ENCODE measurements around the gene EXOSC10. TPM values are rescaled to one million over a fixed set of nuclear protein-coding genes. Genes with fewer than 3 reads are reported as not detected.
"Not testable (repeated sequence)": the region's sequence is repeated elsewhere in the genome, so short reads cannot be mapped to it uniquely, and the experiment has no call there.

The EXOSC10 gene
- total RNA-seq, 1 experiment from 2014 or later = 50.8 TPM

DNA sequence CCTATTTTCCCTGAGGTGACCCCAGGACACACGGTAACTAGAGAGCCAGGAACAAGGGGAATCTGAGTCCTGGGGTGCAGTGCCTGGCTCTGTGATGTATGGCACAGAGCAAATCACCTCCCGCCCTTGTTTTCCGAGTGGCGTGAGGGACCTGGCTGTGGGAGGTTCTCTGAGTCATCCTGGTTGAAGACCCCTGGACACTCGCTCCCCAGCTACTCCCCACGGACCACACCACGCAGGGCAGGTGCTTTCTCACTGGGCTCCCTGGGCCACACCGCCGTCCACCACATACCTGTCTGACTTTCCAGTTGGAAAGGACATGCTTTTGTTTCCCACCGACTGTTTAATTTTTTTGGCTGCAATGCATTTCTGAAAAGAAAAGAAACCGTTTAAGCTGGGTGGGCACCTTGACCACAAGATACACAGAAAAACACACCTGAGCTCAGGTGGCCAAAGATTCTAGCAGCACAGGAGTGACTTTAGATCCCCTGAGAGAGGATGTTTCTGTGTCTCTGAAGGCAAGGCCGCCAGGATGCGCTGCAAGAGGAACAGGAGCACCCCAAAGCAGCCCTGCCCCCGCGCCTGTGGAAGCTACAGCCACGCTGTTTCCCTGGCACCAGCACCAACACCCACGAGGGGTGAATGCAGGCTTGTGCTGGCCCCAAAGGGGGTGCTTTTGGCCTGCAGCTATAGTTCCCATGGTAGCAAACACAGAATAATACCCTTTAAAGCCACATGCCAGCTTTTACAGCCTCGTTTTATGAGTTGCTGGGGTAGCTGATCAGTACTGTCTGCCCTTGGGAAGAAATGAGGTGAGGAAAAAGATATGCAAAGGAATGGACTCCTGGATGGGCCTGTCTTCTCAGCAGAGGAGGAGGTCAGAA is 31.7 kb downstream of the EXOSC10 start:
- CTCF ChIA-PET = no interaction called here
- BruUV-seq (replicated peaks) = no TSS peak
- Mint-ChIP-seq H3K9me3 (ENCODE audit: low read depth, unreplicated experiment) (no peaks in the 10 kb centered on the region), H3K4me3 (ENCODE audit: low read depth, unreplicated experiment) (no peak overlapping the region), H3K27me3 (ENCODE audit: unreplicated experiment) (no peaks in the 10 kb centered on the region), H3K36me3 (ENCODE audit: insufficient read depth, unreplicated experiment) (peaks cover 50% of the 10 kb centered on the region), H3K27ac (ENCODE audit: unreplicated experiment) (no peak overlapping the region), H3K4me1 (ENCODE audit: low read depth, unreplicated experiment) (no peaks in the 10 kb centered on the region)
- DNase-seq = no peak
- TF ChIP-seq, protein P1, sequence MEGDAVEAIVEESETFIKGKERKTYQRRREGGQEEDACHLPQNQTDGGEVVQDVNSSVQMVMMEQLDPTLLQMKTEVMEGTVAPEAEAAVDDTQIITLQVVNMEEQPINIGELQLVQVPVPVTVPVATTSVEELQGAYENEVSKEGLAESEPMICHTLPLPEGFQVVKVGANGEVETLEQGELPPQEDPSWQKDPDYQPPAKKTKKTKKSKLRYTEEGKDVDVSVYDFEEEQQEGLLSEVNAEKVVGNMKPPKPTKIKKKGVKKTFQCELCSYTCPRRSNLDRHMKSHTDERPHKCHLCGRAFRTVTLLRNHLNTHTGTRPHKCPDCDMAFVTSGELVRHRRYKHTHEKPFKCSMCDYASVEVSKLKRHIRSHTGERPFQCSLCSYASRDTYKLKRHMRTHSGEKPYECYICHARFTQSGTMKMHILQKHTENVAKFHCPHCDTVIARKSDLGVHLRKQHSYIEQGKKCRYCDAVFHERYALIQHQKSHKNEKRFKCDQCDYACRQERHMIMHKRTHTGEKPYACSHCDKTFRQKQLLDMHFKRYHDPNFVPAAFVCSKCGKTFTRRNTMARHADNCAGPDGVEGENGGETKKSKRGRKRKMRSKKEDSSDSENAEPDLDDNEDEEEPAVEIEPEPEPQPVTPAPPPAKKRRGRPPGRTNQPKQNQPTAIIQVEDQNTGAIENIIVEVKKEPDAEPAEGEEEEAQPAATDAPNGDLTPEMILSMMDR (IDR thresholded peaks at IDR 0.05; ENCODE audit: unreplicated experiment) = no peak
- intact Hi-C loops (cut with micrococcal nuclease; ENCODE audit: unreplicated experiment) = no loop called here

- no peaks in the 10 kb centered on the region for H3K4me1 Mint-ChIP-seq (ENCODE audit: low read depth, unreplicated experiment)
- BruUV-seq (replicated peaks) = no TSS peak
- H3K27me3 Mint-ChIP-seq (ENCODE audit: unreplicated experiment) = no peaks in the 10 kb centered on the region
- TF ChIP-seq, protein P1 (IDR thresholded peaks at IDR 0.05; ENCODE audit: unreplicated experiment) = no peak
- no peak overlapping the region for H3K27ac Mint-ChIP-seq (ENCODE audit: unreplicated experiment)
- DNase-seq = no peak
- no peaks in the 10 kb centered on the region for H3K9me3 Mint-ChIP-seq (ENCODE audit: low read depth, unreplicated experiment)
- H3K4me3 Mint-ChIP-seq (ENCODE audit: low read depth, unreplicated experiment) = no peak overlapping the region
- CTCF ChIA-PET = no interaction called here
- intact Hi-C loops (cut with micrococcal nuclease; ENCODE audit: unreplicated experiment) = no loop called here
- peaks cover 50% of the 10 kb centered on the region for H3K36me3 Mint-ChIP-seq (ENCODE audit: insufficient read depth, unreplicated experiment)
These were observed 33.9 kb downstream of the EXOSC10 start for GRCh38 chr1:11065796-11066195.

GRCh38 chr1:11064942-11065341 is 34.7 kb downstream of the EXOSC10 start:
- Mint-ChIP-seq H3K4me1 (ENCODE audit: low read depth, unreplicated experiment) (no peaks in the 10 kb centered on the region), H3K27me3 (ENCODE audit: unreplicated experiment) (no peaks in the 10 kb centered on the region), H3K9me3 (ENCODE audit: low read depth, unreplicated experiment) (no peaks in the 10 kb centered on the region), H3K27ac (ENCODE audit: unreplicated experiment) (no peak overlapping the region), H3K4me3 (ENCODE audit: low read depth, unreplicated experiment) (no peak overlapping the region), H3K36me3 (ENCODE audit: insufficient read depth, unreplicated experiment) (peaks cover 50% of the 10 kb centered on the region)
- CTCF ChIA-PET = no interaction called here
- TF ChIP-seq, protein P1 (IDR thresholded peaks at IDR 0.05; ENCODE audit: unreplicated experiment) = no peak
- intact Hi-C loops (cut with micrococcal nuclease; ENCODE audit: unreplicated experiment) = no loop called here
- no peak for DNase-seq
- BruUV-seq (replicated peaks) = no TSS peak

DNA sequence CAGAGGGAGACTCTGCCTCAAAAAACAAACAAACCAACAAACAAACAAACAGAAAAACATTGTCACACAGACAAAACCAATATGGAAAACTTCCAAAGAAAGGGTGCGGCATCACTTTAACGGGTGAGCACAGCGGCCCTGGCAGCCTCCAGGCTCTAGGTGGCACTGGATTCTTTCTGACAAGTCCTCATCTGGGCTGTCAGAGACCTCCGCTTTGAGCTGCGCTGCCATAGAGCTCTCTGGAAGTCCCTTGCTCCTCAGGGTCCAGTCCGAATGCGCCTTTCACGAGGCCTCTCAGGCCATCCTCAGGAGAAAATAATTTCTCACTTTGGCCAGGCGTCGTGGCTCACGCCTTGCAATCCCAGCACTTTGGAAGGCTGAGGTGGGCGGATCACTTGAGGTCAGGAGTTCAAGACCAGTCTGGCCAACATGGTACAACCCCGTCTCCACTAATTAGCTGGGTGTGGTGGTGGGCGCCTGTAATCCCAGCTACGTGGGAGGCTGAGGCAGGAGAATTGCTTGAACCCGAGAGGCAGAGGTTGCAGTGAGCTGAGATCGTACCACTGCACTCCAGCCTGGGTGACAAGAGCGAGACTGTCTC is 35.6 kb downstream of the EXOSC10 start:
- H3K9me3 Mint-ChIP-seq (ENCODE audit: low read depth, unreplicated experiment); H3K27ac Mint-ChIP-seq (ENCODE audit: unreplicated experiment); DNase-seq; intact Hi-C loops (cut with micrococcal nuclease; ENCODE audit: unreplicated experiment); H3K4me3 Mint-ChIP-seq (ENCODE audit: low read depth, unreplicated experiment); H3K27me3 Mint-ChIP-seq (ENCODE audit: unreplicated experiment); H3K4me1 Mint-ChIP-seq (ENCODE audit: low read depth, unreplicated experiment); CTCF ChIA-PET; BruUV-seq (replicated peaks): not testable (repeated sequence)
- peaks cover 50% of the 10 kb centered on the region for H3K36me3 Mint-ChIP-seq (ENCODE audit: insufficient read depth, unreplicated experiment)

GRCh38 chr1:11062965-11063401 is 36.7 kb downstream of the EXOSC10 start:
- intact Hi-C loops (cut with micrococcal nuclease; ENCODE audit: unreplicated experiment) = no loop called here
- H3K36me3 Mint-ChIP-seq (ENCODE audit: insufficient read depth, unreplicated experiment) = peaks cover 54% of the 10 kb centered on the region
- H3K27ac Mint-ChIP-seq (ENCODE audit: unreplicated experiment) = no peak overlapping the region
- TF ChIP-seq, protein P1 (IDR thresholded peaks at IDR 0.05; ENCODE audit: unreplicated experiment) = no peak
- no TSS peak for BruUV-seq (replicated peaks)
- no peaks in the 10 kb centered on the region for H3K9me3 Mint-ChIP-seq (ENCODE audit: low read depth, unreplicated experiment)
- H3K27me3 Mint-ChIP-seq (ENCODE audit: unreplicated experiment) = no peaks in the 10 kb centered on the region
- DNase-seq = no peak
- no peak overlapping the region for H3K4me3 Mint-ChIP-seq (ENCODE audit: low read depth, unreplicated experiment)
- H3K4me1 Mint-ChIP-seq (ENCODE audit: low read depth, unreplicated experiment) = no peaks in the 10 kb centered on the region
- CTCF ChIA-PET = no interaction called here
